GM11168 (cell line): ENCODE results near the gene EVI2A.

Source experiments
- in situ Hi-C: fragments of 300-500 bp; cut with MboI; formaldehyde crosslinking; loops from one replicate; pipeline ENCODE4 v1.12.0; 2022; ENCODE audit warnings: low sequenced_read_pairs; ENCODE audit not compliant: unreplicated experiment

The EVI2A gene

DNA sequence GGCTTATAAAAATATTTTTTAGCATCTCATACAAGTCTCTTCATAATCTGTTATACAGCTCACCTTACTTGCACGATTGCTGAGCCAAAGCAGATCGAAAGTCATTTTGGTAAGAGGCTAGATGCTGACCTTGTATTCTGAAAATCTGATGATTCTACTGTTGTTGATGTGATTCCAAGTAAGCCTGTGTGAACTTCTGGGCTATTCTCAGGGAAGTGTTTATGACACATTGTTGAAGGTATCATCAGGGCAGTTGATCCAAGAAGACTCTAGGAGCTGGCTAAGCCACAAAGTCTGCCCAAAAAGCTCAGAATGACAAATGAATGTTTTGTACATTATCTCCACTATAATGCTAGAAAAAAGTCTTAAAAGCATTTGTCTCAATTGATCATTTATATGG is 40.4 kb downstream of the EVI2A start:
- in situ Hi-C loops: no loop called here

DNA sequence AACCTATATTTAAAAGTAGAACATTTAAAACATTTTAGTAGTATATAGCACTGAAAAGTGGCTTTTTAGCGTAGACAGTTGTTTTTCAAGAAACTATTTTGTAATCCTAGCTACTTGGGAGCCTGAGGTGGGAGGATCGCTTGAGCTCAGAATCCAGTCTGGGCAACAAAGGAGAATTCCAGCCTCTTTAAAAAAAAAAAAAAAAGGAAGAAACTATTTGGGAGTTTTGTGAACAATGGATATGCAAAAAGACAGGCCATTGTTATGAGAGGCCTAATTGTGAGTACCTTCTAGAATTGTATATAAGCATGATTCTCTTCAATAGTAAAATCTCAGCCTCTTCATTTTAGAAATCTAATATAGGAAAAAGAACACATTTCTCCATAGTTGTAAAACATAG is 42.0 kb downstream of the EVI2A start:
- in situ Hi-C loops: no loop called here

GRCh38 chr17:31275116-31275515 is 46.3 kb downstream of the EVI2A start:
- in situ Hi-C loops: no loop called here

DNA sequence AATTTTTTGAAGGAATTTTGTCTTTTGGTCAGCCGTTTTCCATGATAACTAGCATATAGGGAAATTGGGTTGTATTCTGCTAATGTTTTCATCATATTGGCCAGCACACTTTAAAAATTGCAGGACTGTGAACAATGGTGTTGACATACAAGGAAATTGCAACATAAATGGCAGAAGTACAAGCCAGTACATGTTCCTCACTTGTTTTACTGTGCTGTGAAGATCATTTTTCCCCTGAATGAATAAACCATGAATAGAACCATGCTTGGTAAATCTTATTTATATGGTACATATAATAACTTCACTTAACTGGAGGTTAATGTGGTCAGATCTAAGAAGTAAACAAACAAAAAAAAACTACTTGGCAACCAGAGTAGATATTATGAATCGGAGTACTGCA is 47.2 kb downstream of the EVI2A start:
- in situ Hi-C loops: no loop called here

- in situ Hi-C loops: no loop called here
These were observed 47.9 kb downstream of the EVI2A start for GRCh38 chr17:31273516-31273915.

DNA sequence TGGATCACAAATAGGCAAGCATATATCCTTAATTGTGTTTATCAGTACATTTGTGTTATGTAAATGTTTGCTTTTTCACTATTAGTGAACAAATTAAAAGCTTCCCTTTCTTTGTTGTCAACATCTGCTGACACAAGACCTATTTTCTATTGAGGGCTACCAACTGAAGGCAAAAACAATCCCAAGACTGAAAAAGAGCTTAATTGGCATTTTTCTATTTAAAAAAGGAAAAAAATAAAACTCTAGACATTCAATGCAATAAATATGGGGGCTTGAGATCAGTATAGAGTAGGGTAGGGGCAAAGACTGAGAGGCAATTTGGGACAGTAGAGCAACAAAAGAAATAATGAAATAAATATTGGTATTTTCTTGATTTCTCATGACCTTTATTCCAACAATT is 48.6 kb downstream of the EVI2A start:
- in situ Hi-C loops: no loop called here

GRCh38 chr17:31272236-31272635 is 49.2 kb downstream of the EVI2A start:
- in situ Hi-C loops: no loop called here

GRCh38 chr17:31269578-31269983 is 51.8 kb downstream of the EVI2A start:
- in situ Hi-C loops: no loop called here

- in situ Hi-C loops: no loop called here
These were observed 52.3 kb downstream of the EVI2A start for GRCh38 chr17:31269036-31269577.
